Measurements from ENCODE around the gene RBM4B.

DNA sequence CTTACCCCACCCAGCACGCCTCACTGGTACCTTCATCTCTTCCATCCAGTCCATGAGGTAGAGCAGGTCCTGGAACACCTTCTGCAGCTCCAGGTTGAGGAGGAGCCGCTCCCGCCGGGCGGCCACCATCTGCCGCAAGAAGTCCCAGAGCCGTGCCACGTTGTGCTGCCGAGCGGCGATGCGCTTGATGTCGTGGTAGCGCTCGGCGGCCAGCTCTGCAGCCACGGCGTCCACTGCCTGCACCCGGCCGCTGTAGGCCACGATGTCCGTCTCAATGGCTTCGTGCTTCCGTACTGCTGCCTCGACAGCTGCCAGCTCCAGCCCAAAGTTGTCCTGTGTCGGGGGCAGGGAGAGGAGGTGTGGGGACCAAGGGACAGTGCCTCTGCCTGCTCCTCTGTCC lies 29.8 kb upstream of the RBM4B start:
- TF ChIP-seq, protein P1, sequence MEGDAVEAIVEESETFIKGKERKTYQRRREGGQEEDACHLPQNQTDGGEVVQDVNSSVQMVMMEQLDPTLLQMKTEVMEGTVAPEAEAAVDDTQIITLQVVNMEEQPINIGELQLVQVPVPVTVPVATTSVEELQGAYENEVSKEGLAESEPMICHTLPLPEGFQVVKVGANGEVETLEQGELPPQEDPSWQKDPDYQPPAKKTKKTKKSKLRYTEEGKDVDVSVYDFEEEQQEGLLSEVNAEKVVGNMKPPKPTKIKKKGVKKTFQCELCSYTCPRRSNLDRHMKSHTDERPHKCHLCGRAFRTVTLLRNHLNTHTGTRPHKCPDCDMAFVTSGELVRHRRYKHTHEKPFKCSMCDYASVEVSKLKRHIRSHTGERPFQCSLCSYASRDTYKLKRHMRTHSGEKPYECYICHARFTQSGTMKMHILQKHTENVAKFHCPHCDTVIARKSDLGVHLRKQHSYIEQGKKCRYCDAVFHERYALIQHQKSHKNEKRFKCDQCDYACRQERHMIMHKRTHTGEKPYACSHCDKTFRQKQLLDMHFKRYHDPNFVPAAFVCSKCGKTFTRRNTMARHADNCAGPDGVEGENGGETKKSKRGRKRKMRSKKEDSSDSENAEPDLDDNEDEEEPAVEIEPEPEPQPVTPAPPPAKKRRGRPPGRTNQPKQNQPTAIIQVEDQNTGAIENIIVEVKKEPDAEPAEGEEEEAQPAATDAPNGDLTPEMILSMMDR (IDR thresholded peaks at IDR 0.05) = no peak
- no peak for TF ChIP-seq POLR2AphosphoS5 (IDR thresholded peaks at IDR 0.05)

All from stomach (tissue), 4 donors.